Transverse colon (tissue), 4 donors: Measurements from ENCODE around the gene OGFR. TPM values are rescaled to one million over a fixed set of nuclear protein-coding genes. Genes with fewer than 3 reads are reported as not detected.

Source experiments
- DNase-seq: peaks from one replicate; pipeline ENCODE4 v3.0.0-alpha.2; 2019
- H3K27ac ChIP-seq, 4 donors: fragments of 200-600 bp; sonication (generic); 2 replicates each; pipeline ENCODE4 v1.5.1; 2016 to 2018; ENCODE audit warnings: inconsistent platforms in 4 of 4
- H3K27me3 ChIP-seq: fragments of 200-600 bp; sonication (generic); 2 replicates; pipeline ENCODE4 v1.5.1; 2017; ENCODE audit warnings: inconsistent platforms
- H3K36me3 ChIP-seq, 4 donors: fragments of 200-600 bp; sonication (generic); 2 replicates each; pipeline ENCODE4 v1.5.1; 2017 to 2019; ENCODE audit warnings: inconsistent platforms in 4 of 4
- H3K4me1 ChIP-seq, 4 donors: fragments of 200-600 bp; sonication (generic); 2 replicates each; pipeline ENCODE4 v1.5.1; 2017 to 2020; ENCODE audit warnings: inconsistent platforms in 4 of 4
- H3K4me3 ChIP-seq, 4 donors: fragments of 200-600 bp; sonication (generic); 1 replicate in 1 of 4; 2 replicates in 3 of 4; pipeline versions ENCODE4 v1.5.1 to v1.6.1; 2017 to 2019; ENCODE audit warnings: inconsistent platforms in 4 of 4
- H3K9me3 ChIP-seq, 2 donors: fragments of 200-600 bp; sonication (generic); 2 replicates each; pipeline ENCODE4 v1.5.1; 2017 to 2019; ENCODE audit warnings: inconsistent platforms in 2 of 2
- EP300 ChIP-seq: sonication (generic); formaldehyde crosslinking; IDR thresholded peaks from one replicate; pipeline ENCODE4 v1.6.1; 2017; ENCODE audit warnings: antibody characterized with exemption, low read depth
- POLR2A ChIP-seq: fragments of 450-650 bp; IDR thresholded peaks from one replicate; pipeline ENCODE4 v1.6.1; 2016; ENCODE audit warnings: antibody characterized with exemption, mild to moderate bottlenecking, moderate library complexity
- POLR2AphosphoS5 ChIP-seq, 3 donors: sonication (generic); formaldehyde crosslinking; IDR thresholded peaks; one replicate each; pipeline ENCODE4 v1.6.1; 2016; ENCODE audit warnings: antibody characterized with exemption in 3 of 3
- WGBS, 2 donors: methylation state at CpG; one replicate each; pipeline ENCODE4 v1.1.5; 2018; ENCODE audit warnings: low coverage in 1 of 2; 5-methylcytosine and 5-hydroxymethylcytosine counted together
- in situ Hi-C, 4 donors: fragments of 200-750 bp; cut with MboI; loops; one replicate each; pipeline versions ENCODE4 v1.15.0 to v1.15.1; 2017; ENCODE audit warnings: low sequenced_read_pairs in 3 of 4, low pct_ligation_motif_present in 1 of 4, low pct_unique_long_range_greater_than_20kb in 1 of 4
- intact Hi-C: fragments of 100-400 bp; cut with DNase I; formaldehyde crosslinking; loops from one replicate; pipeline ENCODE4 v1.15.1; 2023; ENCODE audit warnings: low total_unique reads
- total RNA-seq, 4 donors: library from RNA; depleted of rRNA; stranded (reverse); fragments of >200 nt; gene quantifications; one replicate each; pipeline ENCODE4 v1.1.0, GENCODE V29; 2016
- TF ChIP-seq, protein P1 (sequence below), 5 experiments: fragments of 200-600 bp in 3 of 5; fragments of 450-650 bp in 2 of 5; sonication (generic) in 3 of 5; IDR thresholded peaks; 1 replicate in 2 of 5; 2 replicates in 3 of 5; pipeline ENCODE4 v1.5.1; 2016 to 2017; ENCODE audit warnings: antibody characterized with exemption in 5 of 5, inconsistent platforms in 3 of 5, mild to moderate bottlenecking in 2 of 5, moderate library complexity in 1 of 5

The OGFR gene
- total RNA-seq, 4 donors from 2014 or later: 55.2 to 137 (median 71.1) TPM

DNA sequence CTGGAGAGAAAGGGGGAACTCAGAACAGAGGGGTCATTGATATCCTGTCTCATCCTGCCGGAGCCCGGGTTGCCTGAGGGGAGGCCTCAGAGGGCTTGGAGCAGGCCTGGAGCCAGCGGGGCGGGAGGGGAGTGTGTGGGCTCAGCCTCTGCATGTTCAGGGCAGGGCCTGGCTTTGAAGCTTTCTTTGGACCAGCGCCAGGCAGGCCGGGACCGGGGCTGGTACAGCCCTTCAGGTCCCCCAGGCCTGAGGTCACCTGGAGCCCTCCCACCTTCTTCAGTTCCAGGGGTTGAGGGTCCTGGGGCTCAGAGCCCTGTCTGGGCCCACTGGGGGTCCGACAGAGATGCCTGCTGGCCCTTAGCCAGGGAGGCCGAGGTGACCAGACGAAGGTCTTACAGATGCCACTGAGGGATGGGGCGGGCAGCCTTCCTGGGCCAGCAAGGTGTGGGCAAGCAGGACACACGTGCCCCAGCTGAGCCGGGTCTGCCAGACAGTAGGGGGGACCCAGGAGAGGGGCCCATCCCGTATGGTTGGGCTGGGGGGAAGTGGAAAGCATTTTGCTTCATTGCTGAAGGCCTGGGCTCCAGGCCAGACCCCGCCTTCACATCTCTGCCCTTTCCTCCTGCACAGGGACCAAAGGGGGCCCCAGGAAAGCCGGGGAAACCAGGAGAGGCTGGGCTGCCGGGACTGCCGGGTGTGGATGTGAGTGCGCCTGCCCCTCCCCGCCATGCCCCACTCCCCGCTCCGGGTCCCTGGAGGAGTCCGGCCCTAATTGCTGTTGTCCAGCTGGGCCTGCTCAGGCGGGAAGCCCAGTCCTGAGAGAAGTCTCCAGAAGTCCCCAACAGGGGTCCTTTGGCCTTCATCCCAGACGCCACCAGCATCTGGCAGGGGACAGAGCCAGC lies 14.2 kb downstream of the OGFR start:
- in situ Hi-C loops: no loop called here
- Histone ChIP-seq H3K9me3 (no peaks in the 10 kb centered on the region), H3K36me3 (no peaks in the 10 kb centered on the region), H3K27ac (peak overlapping the region in 1 of 4 donors; percentile 41), H3K27me3 (peaks cover 66% of the 10 kb centered on the region), H3K4me3 (no peak overlapping the region), H3K4me1 (peaks cover 18 to 39% (median 30%) of the 10 kb centered on the region in 4 donors)
- TF ChIP-seq POLR2A (no peak), EP300 (no peak), POLR2AphosphoS5 (IDR thresholded peaks at IDR 0.05) (no peak)
- TF ChIP-seq, protein P1, sequence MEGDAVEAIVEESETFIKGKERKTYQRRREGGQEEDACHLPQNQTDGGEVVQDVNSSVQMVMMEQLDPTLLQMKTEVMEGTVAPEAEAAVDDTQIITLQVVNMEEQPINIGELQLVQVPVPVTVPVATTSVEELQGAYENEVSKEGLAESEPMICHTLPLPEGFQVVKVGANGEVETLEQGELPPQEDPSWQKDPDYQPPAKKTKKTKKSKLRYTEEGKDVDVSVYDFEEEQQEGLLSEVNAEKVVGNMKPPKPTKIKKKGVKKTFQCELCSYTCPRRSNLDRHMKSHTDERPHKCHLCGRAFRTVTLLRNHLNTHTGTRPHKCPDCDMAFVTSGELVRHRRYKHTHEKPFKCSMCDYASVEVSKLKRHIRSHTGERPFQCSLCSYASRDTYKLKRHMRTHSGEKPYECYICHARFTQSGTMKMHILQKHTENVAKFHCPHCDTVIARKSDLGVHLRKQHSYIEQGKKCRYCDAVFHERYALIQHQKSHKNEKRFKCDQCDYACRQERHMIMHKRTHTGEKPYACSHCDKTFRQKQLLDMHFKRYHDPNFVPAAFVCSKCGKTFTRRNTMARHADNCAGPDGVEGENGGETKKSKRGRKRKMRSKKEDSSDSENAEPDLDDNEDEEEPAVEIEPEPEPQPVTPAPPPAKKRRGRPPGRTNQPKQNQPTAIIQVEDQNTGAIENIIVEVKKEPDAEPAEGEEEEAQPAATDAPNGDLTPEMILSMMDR (IDR thresholded peaks at IDR 0.05): no peak
- intact Hi-C loops: no loop called here
- WGBS, 2 donors: 16% methylated on average over 18 of the region's 25 CpGs; no CpG with 5 or more reads in 1 of the 2 donors
- peak; percentile 56 for DNase-seq

DNA sequence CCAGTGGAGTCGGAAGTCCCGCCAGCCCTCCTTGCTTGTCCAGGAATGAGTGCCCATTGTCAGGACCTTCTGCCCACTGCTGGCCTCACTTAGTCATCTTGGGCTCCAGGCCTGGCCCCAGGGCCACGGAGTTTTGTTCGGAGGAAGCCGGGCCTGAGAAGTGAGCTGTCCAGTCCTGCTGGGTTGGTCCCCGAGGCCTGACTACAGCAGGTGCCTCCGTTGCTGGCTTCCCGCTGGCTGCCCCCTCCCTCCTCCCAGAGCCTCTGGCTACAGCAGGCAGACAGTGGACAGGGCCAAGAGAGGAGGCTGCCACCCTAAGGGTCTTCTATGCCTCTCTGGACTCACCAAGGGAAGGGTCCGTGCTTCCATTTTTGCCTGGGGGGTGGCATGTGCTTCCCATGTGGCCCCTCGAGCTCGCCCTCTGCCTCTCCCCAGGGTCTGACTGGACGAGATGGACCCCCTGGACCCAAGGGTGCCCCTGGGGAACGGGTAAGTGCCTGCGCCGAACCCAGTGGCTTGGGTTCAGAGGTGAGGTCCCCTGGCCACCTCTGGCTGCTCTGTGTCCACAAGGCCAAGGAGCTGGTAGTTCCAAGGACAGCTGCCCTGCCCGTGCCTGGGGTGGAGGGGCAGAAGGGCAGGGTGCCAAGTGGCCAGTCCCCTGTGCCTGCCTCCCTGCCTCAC lies 15.0 kb downstream of the OGFR start:
- Histone ChIP-seq H3K4me3 (no peak overlapping the region), H3K4me1 (peaks cover 26 to 45% (median 35%) of the 10 kb centered on the region in 4 donors), H3K9me3 (no peaks in the 10 kb centered on the region), H3K27me3 (peaks cover 61% of the 10 kb centered on the region), H3K27ac (peak overlapping the region in 1 of 4 donors; percentile 39), H3K36me3 (no peaks in the 10 kb centered on the region)
- 56% methylated on average over 14 of the region's 16 CpGs; no CpG with 5 or more reads in 1 of the 2 donors for WGBS, 2 donors
- in situ Hi-C loops: no loop called here
- no peak for TF ChIP-seq EP300
- no peak for TF ChIP-seq POLR2A
- TF ChIP-seq POLR2AphosphoS5 (IDR thresholded peaks at IDR 0.05): no peak
- TF ChIP-seq, protein P1 (IDR thresholded peaks at IDR 0.05): no peak
- no peak for DNase-seq
- intact Hi-C loops: no loop called here

DNA sequence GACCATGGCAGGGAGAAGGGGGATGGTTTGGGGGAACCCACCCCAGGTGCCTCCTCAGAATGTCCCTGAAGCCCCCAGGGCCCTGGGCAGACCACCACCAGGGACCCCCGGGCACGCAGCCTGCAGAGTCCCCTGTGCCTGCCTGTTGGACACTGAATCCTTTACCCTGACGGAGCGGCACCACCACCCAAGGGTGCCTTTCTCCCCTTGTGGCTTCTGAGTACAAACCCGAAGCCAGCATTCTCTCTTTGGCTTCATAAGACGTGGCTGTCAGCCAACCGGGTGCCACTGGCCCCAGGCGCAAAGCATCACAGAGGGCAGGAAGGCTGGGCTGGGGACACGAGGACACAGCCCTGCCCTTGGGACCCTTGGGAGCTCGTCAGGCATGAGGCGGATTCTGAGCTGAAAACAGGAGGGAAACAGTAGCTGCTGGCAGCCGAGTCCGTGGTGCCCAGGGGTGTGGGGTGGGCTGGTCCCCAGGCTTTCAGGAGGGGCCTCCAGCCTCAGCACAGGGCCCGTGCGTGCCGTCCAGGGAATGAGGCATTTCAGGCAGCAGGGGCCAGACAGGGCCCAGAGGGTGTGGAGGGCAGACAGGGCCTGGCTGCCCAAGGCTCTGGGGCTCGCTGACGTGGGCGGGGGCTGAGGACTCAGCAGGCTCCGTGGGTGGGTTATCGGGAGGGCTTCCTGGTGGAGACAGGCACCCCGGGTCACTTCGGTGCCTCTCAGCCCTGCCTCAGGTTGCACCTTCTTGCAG lies 15.8 kb downstream of the OGFR start:
- TF ChIP-seq POLR2AphosphoS5 (IDR thresholded peaks at IDR 0.05) (no peak), POLR2A (no peak), EP300 (no peak)
- TF ChIP-seq, protein P1 (IDR thresholded peaks at IDR 0.05): no peak
- in situ Hi-C loops (no loop called here), intact Hi-C loops (no loop called here)
- Histone ChIP-seq H3K4me3 (no peak overlapping the region), H3K27ac (no peak overlapping the region), H3K36me3 (no peaks in the 10 kb centered on the region), H3K4me1 (peaks cover 28 to 46% (median 39%) of the 10 kb centered on the region in 4 donors), H3K27me3 (peaks cover 53% of the 10 kb centered on the region), H3K9me3 (no peaks in the 10 kb centered on the region)
- no peak for DNase-seq
- WGBS, 2 donors: 76% methylated on average over 14 of the region's 23 CpGs; no CpG with 5 or more reads in 1 of the 2 donors
